SK-MEL-5 (cell line): ENCODE data around the gene AS3MT. TPM values are rescaled to one million over a fixed set of nuclear protein-coding genes. Genes with fewer than 3 reads are reported as not detected.
"Not testable (repeated sequence)": the region's sequence is repeated elsewhere in the genome, so short reads cannot be mapped to it uniquely, and the experiment has no call there.

ENCODE experiments used
- DNase-seq: peaks from one replicate; pipeline ENCODE4 v3.0.0-alpha.2; 2016; ENCODE audit warnings: low read depth, low spot score
- in situ Hi-C: cut with HindIII; loops from 2 replicates; pipeline ENCODE4 v1.10.0; 2016; ENCODE audit warnings: low sequenced_read_pairs, high pct_unique_total_duplicates, low pct_unique_long_range_greater_than_20kb
- total RNA-seq: library from RNA; depleted of rRNA; stranded (reverse); fragments of >200 nt; shearing (Covaris generic); gene quantifications from 2 replicates; pipeline ENCODE4 v1.2.3, GENCODE V29; 2014

Gene AS3MT
- total RNA-seq, 1 experiment from 2014 or later, result 0.21 TPM

DNA sequence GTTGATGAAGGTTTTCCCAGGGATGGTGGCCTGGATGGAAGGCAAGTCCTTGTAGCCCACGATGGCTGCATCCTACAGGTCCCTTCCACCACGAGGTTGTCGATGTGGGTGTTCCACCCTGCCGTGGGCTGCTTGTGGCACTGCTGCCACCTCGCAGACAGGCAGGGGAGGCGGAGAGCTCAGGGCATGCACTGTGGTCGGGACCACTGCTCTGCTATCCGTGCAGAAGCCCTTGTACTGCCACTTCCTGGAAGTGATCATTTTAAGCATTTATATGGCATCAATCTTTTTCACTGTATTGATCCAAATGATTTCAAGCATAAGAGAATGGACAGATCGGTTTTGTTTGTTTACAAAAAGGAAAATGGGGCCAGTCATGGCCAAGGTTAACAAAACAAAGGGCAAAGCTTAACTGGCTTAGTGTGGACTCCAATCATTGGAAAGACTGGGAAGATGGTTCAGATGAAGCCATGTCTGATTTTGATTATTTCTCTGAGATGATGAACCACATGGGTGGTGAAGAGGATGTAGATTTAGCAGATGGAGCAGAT lies 23.8 kb upstream of the AS3MT start:
- DNase-seq, result no peak
- in situ Hi-C loops, result no loop called here

DNA sequence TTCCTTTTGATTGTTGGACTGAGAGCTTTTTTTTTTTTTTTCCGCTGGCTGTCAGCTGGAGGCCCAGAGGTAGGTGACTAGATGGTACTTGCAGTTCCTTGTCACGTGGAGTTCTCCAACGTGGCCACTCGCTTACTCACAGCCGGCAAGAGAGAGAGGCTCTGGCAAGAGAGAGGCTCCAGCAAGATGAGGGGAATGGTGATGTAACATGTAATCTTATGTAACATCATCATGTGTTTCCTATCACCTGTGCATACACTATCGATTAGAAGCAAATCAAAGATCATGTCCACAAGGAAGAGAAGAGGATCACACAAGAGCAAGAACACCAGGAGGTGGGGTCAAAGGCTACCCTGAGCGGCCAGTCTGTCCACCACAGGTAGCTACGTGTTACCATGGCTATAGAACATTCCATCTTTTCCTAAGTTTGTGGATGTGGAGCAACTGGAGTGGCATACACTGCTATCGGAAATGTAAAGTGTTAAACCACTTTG lies 19.2 kb upstream of the AS3MT start:
- in situ Hi-C loops, result no loop called here
- DNase-seq, result no peak

DNA sequence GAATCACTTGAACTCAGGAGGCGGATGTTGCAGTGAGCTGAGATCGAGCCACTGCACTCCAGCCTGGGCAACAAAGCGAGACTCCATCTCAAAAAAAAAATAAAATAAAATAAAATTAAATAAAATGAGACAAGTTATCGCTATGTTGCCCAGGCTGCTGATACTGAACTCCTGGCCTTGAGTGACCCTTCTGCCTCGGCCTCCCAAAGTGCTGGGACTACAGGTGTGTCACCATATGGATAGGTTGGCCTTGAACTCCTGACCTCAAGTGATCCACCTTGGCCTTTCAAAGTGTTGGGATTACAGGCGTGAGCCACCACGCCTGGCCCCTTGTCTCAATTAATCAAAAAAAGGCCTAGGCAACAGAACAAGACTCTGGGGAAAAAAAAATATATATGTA lies 16.0 kb upstream of the AS3MT start:
- DNase-seq, in situ Hi-C loops: not testable (repeated sequence)

DNA sequence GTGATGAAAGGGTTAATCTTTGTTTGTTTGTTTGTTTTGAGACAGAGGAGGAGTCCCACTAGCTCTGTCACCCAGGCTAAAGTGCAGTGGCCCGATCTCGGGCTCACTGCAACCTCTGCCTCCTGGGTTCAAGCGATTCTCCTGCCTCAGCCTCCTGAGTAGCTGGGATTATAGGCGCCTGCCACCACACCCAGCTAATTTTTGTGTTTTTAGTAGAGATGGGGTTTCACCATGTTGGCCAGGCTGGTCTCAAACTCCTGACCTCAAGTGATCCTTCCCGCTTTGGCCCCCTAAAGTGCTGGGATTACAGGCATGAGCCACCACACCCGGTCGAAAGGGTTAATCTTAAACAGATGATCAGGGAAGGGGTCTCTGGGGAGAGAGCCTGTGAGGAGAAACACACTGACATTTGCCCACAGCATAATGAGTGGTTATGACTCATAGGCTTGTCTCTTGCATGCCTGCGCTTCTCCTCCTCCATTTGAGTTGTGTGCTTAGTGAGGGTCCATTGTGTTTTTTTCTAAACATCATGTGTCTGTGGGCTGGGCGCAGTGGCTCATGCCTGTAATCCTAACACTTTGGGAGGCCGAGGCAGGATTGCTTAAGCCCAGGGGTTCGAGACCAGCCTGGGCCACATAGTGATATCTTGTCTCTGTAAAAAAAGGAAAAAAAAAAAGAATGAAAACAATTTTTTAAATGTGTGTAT lies 13.4 kb upstream of the AS3MT start:
- DNase-seq, result peak; percentile 99
- in situ Hi-C loops, result not testable (repeated sequence)

DNA sequence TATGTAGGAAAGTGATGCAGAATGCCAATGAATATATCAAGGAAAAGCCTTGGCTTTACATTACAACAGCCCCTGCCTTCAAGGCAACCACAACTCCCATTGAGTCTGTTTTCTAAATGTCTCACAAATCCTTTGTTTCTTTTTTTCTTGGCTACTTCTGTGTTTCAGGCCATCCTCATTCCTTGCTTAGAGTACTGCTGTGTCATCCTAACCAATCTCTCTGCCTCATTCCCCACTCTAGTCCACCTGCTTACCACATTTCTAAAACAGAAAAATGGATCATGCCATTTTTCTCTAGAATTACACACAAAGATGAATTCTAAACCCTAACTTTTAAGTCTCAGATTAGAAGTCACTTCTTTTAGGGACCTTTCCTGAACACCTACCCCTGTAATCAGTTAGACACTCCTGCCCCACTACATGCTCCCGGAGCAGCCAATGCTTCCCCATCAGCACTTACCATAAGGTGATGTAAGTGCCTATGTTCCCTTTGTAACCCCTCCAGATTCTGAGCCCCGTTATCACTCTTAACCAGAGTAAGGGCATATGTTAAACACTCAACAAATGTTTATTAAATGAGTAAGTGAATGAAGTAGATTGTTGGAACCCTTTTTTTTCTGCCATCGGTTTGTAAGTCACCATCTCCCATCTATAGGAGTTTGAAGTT lies 12.4 kb upstream of the AS3MT start:
- no peak for DNase-seq
- in situ Hi-C loops, result no loop called here

DNA sequence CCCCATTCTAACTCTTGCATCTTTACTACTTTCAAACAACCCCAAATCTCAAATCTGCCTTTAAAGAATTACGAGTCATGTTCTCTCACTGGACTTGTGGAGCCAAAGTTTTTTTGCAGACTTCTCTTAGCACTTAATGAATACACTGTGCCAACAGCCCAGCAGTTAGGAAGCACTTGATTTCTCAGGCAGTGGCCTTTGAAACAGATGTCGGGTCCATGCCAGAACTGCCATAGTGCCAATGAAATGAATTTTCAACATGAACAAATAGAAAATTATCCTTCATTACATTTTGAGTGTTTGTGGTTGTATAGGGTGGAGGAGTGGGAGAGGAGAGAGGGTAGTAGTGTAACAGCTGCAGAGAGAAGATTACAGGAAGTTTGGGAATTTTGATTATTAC lies 9.4 kb upstream of the AS3MT start:
- DNase-seq, result no peak
- in situ Hi-C loops, result no loop called here

DNA sequence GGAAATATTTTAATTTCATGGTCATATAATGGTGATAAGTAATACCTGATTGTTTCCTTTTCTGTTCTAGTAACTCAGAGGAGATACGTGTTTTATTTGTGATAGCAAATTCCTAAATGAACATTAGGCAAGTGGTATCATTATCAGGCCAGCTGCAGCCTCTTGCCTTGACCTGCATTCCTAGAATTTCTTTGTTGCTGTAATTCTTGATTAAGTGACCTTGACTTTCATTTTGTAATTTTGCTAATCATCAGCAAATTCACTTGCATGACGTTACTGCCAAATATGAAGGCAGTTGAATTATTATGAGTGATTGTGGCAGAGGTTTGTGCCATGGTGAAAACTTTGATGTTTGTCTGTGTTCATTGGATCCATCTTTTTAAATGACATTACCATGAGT lies 5.6 kb upstream of the AS3MT start:
- no peak for DNase-seq

DNA sequence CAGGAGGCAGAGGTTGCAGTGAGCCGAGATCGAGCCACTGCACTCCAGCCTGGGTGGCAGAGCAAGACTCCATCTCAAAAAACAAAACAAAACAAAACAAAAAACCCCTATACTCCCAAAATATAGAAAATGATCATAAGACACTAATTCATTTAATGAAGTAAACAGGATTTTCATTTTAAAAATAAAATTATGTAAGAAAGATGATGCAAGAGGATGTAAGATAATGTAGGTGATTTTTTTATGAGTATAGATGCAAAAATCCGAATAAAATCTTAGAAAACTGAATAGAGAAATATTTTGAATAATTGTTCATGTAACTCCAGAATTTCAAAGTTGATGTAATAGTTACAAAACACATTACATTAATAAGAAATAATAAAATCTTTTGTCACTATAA lies 3.6 kb upstream of the AS3MT start:
- no peak for DNase-seq
- in situ Hi-C loops, result no loop called here

More for the DNA sequence above, 5.6 kb upstream of the AS3MT start:
- in situ Hi-C loops, result no loop called here

DNA sequence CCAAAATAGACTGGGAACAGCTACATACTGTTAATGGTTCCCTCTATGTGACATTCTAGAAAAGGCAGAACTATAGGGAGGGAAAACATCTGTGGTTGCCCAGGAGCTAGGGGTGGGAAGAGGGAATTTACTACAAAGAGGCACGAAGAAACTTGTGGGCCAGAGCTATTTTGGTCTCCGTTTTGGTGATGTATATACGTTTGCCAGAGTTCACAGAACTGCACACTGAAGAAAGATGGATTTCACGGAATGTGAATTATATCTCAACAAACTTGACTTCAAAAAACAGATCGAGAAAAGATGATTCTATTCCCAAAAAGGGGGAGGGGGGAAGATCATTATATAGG lies 386 bp upstream of the AS3MT start:
- no peak for DNase-seq
- in situ Hi-C loops, result no loop called here

DNA sequence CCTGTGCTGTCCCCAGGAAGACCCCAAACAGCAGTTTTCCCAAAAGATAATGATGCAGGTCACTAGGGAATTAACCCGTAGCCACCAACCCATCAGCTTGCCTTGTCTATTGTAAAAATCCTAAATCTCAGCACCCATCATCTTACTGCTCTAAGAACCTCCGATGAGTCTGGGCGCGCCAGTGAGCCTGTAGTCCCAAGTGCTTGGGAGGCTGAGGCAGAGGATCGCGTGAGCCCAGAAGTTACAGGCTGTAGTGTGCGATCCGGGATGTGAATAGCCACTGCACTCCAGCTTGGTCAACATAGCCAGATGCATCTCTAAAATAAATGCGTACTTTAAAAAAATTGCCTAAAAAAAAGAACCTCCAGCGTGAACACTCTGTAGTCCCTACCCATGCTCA lies 951 bp downstream of the AS3MT start:
- DNase-seq, result no peak
- in situ Hi-C loops, result no loop called here

DNA sequence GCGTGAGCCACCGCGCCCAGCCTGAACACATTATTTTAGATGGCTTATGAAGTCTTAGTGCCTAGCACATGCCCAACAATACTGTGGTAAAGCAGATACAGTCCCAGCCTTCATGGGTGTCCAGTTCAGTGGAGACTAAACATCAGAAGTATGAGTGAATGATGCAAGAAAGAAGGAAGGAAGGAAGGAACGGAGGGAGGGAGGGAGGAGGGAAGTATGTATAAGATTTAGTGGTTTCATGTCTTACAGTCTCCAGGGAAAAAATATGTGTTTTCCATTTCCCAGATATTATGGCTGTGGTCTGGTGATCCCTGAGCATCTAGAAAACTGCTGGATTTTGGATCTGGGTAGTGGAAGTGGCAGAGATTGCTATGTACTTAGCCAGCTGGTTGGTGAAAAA lies 2.9 kb downstream of the AS3MT start:
- DNase-seq, result no peak
- in situ Hi-C loops, result no loop called here

DNA sequence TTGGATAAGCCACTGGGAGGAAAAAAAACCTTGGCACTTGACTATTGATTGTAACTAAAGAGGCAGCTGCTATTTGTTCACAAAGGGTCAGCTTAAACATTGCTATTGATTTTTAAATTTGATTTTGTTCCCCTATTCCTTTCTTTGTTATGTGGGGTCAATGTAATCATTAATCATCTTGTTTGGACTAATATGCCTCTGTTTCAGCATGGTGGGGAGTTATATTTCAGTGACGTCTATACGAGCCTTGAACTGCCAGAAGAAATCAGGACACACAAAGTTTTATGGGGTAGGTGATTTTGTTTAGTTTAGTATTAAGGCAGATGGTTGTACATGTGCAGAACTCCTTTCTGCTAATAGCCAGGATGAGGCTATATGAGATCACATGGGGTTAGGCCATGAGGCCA lies 7.5 kb downstream of the AS3MT start:
- no peak for DNase-seq
- in situ Hi-C loops, result no loop called here

DNA sequence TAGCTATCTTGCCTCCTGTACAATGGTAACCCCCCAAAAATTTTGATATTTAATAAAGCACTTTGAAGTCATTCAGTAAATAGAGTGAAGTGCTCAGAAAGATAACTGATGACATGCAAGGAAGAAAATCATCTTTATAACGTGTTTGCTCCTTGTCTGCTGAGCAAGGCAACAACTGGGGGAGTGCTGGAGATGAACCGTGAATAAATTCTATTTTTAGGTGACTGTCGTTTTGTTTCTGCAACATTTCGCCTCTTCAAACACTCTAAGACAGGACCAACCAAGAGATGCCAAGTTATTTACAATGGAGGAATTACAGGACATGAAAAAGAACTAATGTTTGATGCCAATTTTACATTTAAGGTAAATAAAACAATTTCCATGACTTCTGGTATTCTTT lies 9.4 kb downstream of the AS3MT start:
- in situ Hi-C loops, result no loop called here
- no peak for DNase-seq

DNA sequence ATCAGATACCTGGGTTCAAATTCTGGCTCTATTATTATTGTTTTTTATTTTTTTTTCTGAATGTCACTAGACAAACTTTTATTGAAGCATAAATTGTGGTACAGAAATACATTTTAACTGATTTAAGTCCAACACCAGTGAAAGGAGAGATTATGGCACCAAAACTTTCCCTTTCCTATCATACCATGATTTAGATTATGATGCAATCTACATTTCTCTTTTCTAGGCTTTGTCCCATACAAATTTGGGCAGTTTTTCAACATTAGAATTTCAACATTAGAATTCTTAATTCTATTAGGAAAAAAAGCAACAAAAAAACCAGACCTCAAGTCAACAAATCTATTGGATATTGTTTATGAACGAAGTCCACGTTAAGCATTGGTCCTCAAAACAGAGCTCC lies 11.0 kb downstream of the AS3MT start:
- DNase-seq, result no peak
- in situ Hi-C loops, result no loop called here

DNA sequence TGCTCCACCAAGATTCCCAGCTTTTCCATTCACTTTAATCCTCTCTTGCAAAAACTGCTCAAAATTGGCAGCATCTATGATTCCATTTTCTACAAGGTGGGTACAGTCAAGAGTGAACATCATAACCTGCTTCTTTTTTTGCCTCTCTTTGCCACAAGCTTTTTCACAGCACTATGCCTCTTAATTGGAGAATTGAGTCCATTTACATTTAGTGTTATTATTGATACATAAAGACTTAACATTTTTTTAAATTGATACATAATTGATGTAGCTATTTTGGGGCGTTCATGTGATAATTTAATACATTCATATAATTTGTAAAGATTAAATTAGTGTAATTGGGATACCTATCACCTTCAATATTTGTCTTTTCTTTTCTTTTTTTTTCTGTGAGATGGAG lies 18.8 kb downstream of the AS3MT start:
- in situ Hi-C loops, result no loop called here

DNA sequence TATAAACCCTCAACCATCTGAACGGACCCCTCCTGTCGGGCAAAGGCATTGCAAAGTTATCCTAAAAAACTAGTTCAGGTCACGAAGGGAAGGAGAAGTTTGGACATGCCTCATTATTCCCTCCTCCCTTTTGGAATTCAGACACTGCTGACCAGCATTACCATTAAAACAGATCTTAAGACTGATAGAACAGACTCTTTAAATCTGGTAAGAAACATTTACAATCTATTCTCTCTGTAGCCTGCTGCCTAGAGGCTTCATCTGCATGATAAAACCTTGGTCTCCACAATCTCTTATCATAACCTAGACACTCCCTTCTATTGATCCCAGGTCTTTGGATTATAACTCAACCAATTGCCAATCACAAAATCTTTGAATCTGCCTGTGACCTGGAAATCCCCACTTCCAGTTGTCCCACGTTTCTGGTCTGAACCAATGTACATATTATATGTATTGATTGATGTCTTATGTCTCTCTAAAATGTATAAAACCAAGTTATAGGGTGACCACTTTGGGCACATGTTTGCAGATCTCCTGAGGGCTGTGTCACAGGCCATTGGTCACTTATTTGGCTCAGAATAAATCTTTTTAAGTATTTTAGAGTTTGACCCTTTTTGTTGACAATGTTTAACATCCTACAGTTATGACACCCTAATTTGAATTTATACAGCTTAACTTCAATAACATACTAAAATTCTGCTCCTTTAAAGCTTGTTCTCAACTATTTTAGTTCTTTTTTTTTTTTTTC lies 25.4 kb downstream of the AS3MT start:
- in situ Hi-C loops, result no loop called here
- DNase-seq, result no peak

More for the DNA sequence above, 18.8 kb downstream of the AS3MT start:
- DNase-seq, result no peak

DNA sequence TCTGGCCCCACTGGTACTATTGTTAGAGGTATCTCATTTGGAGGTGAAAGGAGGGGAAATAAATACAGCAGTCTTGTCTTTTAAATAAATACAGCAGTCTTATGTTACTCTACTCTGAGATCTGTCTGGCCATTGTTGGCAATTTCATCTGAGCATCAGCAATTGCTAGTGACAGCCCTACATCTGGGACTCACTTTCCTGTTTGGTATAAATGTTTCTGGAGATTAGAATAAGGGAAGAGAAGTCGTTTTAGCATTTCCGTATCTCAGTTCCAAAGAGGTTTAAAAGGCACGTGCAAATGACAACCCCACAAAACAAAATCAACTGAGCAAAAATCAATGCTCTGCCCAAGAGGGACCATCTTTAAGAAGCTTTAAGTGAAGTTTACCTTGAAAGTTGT lies 30.7 kb downstream of the AS3MT start:
- in situ Hi-C loops, result no loop called here
- DNase-seq, result no peak

DNA sequence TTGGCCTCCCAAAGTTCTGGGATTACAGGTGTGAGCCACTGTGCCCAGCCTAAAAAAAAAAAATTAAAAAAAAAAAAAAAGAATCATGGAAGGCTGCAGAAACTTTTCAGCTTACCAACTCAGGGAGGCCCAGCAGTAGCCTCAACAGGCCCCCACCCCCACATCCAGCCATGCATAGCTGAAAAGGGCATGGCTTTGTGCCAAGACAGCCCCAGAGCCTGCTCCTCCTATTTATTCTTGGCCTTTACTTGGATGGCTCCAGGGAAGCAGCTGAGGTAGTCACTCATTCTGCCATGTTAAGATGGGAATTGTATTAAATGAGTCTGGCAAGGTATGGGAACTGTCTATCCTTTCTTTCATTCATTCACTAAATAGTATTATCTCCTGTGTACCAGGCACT lies 35.1 kb downstream of the AS3MT start:
- DNase-seq, result peak; percentile 11
- in situ Hi-C loops, result no loop called here
